Activated CD8-positive, alpha-beta memory T cell treated with anti-CD3 and anti-CD28 coated beads, Interleukin-2, amount 10 ng/mL, durations not matched to agents 7 days and 5 days (primary cell): Measurements from ENCODE around the gene OMG. TPM values are rescaled to one million over a fixed set of nuclear protein-coding genes. Genes with fewer than 3 reads are reported as not detected.

Experiments
- ATAC-seq: fragments of 150-1000 bp; cut with Tn5 transposase; one replicate; pipeline ENCODE4 v1.10.0; 2021; ENCODE audit warnings: moderate library complexity
- CTCF ChIA-PET: fragments of 350-600 bp; sonication (Branson Sonifier 250); formaldehyde crosslinking; loops from one replicate; lab custom pipeline; 2021; ENCODE audit warnings: antibody characterized with exemption; lab: Charles Lee
- DNase-seq: peaks from one replicate; pipeline ENCODE4 v3.0.0-alpha.2; 2020
- H3K27ac Mint-ChIP-seq: one replicate; pipeline ENCODE4 v1.8.0; 2021; ENCODE audit warnings: mild to moderate bottlenecking, mixed read lengths
- H3K27me3 Mint-ChIP-seq: one replicate; pipeline ENCODE4 v1.8.0; 2021; ENCODE audit warnings: mixed read lengths
- H3K36me3 Mint-ChIP-seq: one replicate; pipeline ENCODE4 v1.8.0; 2021; ENCODE audit warnings: mild to moderate bottlenecking, mixed read lengths
- H3K4me1 Mint-ChIP-seq: one replicate; pipeline ENCODE4 v1.8.0; 2021; ENCODE audit warnings: mixed read lengths
- H3K4me3 Mint-ChIP-seq: one replicate; pipeline ENCODE4 v1.8.0; 2021; ENCODE audit warnings: mild to moderate bottlenecking, moderate library complexity, mixed read lengths
- H3K9me3 Mint-ChIP-seq: one replicate; pipeline ENCODE4 v1.8.0; 2022; ENCODE audit warnings: low read depth, mixed read lengths
- total RNA-seq, 2 experiments: library from RNA; stranded (reverse); gene quantifications; one replicate each; pipeline ENCODE4 v1.2.3, GENCODE V29; 2021

Gene OMG
- total RNA-seq, 2 experiments from 2014 or later = 0.54 to 0.96 TPM

DNA sequence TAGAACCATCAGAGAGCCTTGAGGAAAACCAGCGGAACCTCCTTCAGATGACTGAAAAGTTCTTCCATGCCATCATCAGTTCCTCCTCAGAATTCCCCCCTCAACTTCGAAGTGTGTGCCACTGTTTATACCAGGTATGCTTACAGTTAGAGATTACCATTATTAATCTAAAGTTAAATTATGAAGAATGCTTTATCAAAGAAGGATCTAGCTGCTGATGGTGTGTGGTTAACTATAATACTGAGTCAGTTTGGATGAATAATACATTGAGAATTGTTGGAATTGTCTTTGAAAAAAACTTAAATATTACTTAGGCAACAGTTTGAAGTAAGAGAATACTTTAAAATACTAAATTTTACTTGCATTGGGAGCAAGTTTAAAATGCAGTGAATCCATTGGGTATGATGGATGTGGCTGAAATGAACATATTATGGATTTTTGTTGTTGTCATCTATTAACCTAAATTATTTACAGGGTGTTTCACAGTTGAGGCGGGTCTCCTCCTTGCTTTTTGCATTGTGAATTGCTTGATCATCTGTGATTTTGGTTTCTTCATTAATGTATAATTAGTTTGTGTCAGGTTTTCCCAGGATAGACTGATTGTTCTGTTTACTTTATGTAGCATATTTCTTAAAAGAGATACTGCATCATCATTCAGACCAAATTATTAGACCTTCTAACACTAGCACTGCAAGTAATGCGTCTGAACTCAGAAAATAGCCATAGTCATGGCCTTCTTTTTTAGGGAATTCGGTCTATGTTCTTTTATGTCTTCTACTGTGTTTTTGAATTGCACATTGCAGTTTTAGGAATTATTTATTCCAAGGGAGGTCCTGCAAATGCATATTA, 47.8 kb downstream of the OMG start:
- Mint-ChIP-seq H3K27ac (no peak overlapping the region), H3K4me3 (no peak overlapping the region), H3K36me3 (no peaks in the 10 kb centered on the region), H3K27me3 (no peaks in the 10 kb centered on the region), H3K9me3 (no peaks in the 10 kb centered on the region), H3K4me1 (peaks cover 2% of the 10 kb centered on the region)
- CTCF ChIA-PET = no interaction called here
- DNase-seq (no peak), ATAC-seq (no peak)

Other genes starting within 250 kb of the OMG start
- gene NF1, start 202.3 kb downstream of the OMG start, total RNA-seq = 10 to 100 TPM; 22.1 to 28.6 TPM
- 10 to 100 TPM; 49.4 to 51.5 TPM for gene EVI2B, start 16.8 kb upstream of the OMG start, total RNA-seq
- 10 to 100 TPM; 37.3 to 45.9 TPM for gene EVI2A, start 24.4 kb upstream of the OMG start, total RNA-seq
- 10 to 100 TPM; 23.9 to 35.5 TPM for gene RAB11FIP4, start 94.4 kb upstream of the OMG start, total RNA-seq